ENCODE results near the gene HNRNPA0.

The HNRNPA0 gene

DNA sequence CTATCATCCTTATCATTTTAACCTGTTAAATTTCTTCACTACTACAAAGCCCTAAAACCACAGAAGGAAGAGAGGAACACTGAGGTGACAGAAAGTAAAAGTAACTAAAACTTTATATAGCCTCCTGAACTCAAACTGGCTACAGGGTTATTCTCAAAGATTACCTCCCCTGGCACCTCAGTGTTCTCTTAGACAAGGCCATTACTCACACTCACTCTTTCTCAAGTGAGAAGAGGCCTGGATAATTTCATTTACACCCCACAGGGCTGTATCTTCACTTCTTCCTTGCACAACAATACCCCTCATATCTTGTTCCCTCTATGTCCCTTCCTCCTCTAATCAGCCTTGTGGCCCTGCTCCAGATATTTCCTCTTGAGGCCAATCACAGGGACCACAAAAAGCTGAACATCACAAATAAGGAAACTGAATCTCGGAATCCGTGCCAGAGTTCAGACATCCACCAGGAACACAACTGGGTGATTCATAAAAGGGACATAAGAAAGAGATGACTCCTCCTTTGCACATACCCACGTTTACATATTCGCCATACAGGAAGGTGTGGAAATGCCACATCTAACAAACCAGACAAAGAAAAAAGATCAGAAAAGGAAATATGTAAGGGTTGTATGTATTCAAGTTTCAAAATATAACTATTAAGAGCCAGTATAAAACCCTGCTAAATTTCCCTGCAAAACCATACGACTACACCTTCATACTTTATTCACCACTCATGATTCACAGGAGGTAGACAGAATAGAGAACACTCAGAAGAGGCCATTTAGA lies 16.6 kb downstream of the HNRNPA0 start:
- no peaks in the 10 kb centered on the region for H3F3A ChIP-seq (ENCODE audit: insufficient read depth)
- H3K27ac ChIP-seq (ENCODE audit: low read depth, low read length) = no peak overlapping the region
- H3K27me3 ChIP-seq (ENCODE audit: low read length) = no peaks in the 10 kb centered on the region
- no peaks in the 10 kb centered on the region for H3K9me2 ChIP-seq (replicated peaks; ENCODE audit: insufficient read depth, low read length)
- no peak for TF ChIP-seq EZH2phosphoT487 (conservative IDR thresholded peaks at IDR 0.05; ENCODE audit: low read length)
- TF ChIP-seq, protein P1, sequence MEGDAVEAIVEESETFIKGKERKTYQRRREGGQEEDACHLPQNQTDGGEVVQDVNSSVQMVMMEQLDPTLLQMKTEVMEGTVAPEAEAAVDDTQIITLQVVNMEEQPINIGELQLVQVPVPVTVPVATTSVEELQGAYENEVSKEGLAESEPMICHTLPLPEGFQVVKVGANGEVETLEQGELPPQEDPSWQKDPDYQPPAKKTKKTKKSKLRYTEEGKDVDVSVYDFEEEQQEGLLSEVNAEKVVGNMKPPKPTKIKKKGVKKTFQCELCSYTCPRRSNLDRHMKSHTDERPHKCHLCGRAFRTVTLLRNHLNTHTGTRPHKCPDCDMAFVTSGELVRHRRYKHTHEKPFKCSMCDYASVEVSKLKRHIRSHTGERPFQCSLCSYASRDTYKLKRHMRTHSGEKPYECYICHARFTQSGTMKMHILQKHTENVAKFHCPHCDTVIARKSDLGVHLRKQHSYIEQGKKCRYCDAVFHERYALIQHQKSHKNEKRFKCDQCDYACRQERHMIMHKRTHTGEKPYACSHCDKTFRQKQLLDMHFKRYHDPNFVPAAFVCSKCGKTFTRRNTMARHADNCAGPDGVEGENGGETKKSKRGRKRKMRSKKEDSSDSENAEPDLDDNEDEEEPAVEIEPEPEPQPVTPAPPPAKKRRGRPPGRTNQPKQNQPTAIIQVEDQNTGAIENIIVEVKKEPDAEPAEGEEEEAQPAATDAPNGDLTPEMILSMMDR (IDR thresholded peaks at IDR 0.05; ENCODE audit: insufficient read depth, low read length, poor library complexity, severe bottlenecking) = no peak
- H3K4me2 ChIP-seq (ENCODE audit: low read depth, low read length, poor library complexity, severe bottlenecking) = no peak overlapping the region
- H4K20me1 ChIP-seq (ENCODE audit: low read depth, low read length) = no peaks in the 10 kb centered on the region
- H3K9ac ChIP-seq (ENCODE audit: low read length) = no peak overlapping the region
- no peak overlapping the region for H2AFZ ChIP-seq (ENCODE audit: low read depth, low read length, severe bottlenecking)
- H3K9me3 ChIP-seq (ENCODE audit: insufficient read depth, low read length) = no peaks in the 10 kb centered on the region
- H3K4me3 ChIP-seq (ENCODE audit: insufficient read depth, low read length, poor library complexity, severe bottlenecking) = no peak overlapping the region
- H3K79me2 ChIP-seq (ENCODE audit: insufficient read depth, low read length) = no peaks in the 10 kb centered on the region
- no peaks in the 10 kb centered on the region for H3K36me3 ChIP-seq (ENCODE audit: low read length)

- Histone ChIP-seq H4K20me1 (ENCODE audit: low read depth, low read length) (no peaks in the 10 kb centered on the region), H3K9me3 (ENCODE audit: insufficient read depth, low read length) (no peaks in the 10 kb centered on the region), H3F3A (ENCODE audit: insufficient read depth) (no peaks in the 10 kb centered on the region), H3K4me3 (ENCODE audit: insufficient read depth, low read length, poor library complexity, severe bottlenecking) (no peak overlapping the region), H2AFZ (ENCODE audit: low read depth, low read length, severe bottlenecking) (no peak overlapping the region), H3K27me3 (ENCODE audit: low read length) (no peaks in the 10 kb centered on the region), H3K36me3 (ENCODE audit: low read length) (no peaks in the 10 kb centered on the region), H3K9ac (ENCODE audit: low read length) (no peak overlapping the region), H3K4me2 (ENCODE audit: low read depth, low read length, poor library complexity, severe bottlenecking) (no peak overlapping the region), H3K9me2 (replicated peaks; ENCODE audit: insufficient read depth, low read length) (no peaks in the 10 kb centered on the region), H3K27ac (ENCODE audit: low read depth, low read length) (no peak overlapping the region), H3K79me2 (ENCODE audit: insufficient read depth, low read length) (no peaks in the 10 kb centered on the region)
- no peak for TF ChIP-seq EZH2phosphoT487 (conservative IDR thresholded peaks at IDR 0.05; ENCODE audit: low read length)
Measured at GRCh38 chr5:137736496-137736895, 17.7 kb downstream of the HNRNPA0 start.

GRCh38 chr5:137735555-137736284 lies 18.4 kb downstream of the HNRNPA0 start, which contains the start of gene KLHL3:
Gene KLHL3 (minus strand): TSS chr5:137736089. CDS start chr5:137735646, 443 bp downstream.
- Histone ChIP-seq H3K27me3 (ENCODE audit: low read length) (no peaks in the 10 kb centered on the region), H3K4me2 (ENCODE audit: low read depth, low read length, poor library complexity, severe bottlenecking) (no peak within 1 kb of the TSS), H3K9ac (ENCODE audit: low read length) (no peak within 1 kb of the TSS), H3K4me3 (ENCODE audit: insufficient read depth, low read length, poor library complexity, severe bottlenecking) (no peak within 1 kb of the TSS), H4K20me1 (ENCODE audit: low read depth, low read length) (no peaks in the 10 kb centered on the region), H2AFZ (ENCODE audit: low read depth, low read length, severe bottlenecking) (no peak within 1 kb of the TSS), H3K9me3 (ENCODE audit: insufficient read depth, low read length) (no peaks in the 10 kb centered on the region), H3K27ac (ENCODE audit: low read depth, low read length) (no peak within 1 kb of the TSS), H3F3A (ENCODE audit: insufficient read depth) (no peaks in the 10 kb centered on the region), H3K9me2 (replicated peaks; ENCODE audit: insufficient read depth, low read length) (no peaks in the 10 kb centered on the region), H3K79me2 (ENCODE audit: insufficient read depth, low read length) (no peaks in the 10 kb centered on the region), H3K36me3 (ENCODE audit: low read length) (no peaks in the 10 kb centered on the region)
- TF ChIP-seq EZH2phosphoT487 (conservative IDR thresholded peaks at IDR 0.05; ENCODE audit: low read length) = no peak
- TF ChIP-seq, protein P1 (IDR thresholded peaks at IDR 0.05; ENCODE audit: insufficient read depth, low read length, poor library complexity, severe bottlenecking) = no peak
